GM12865 (cell line): ENCODE data around the gene INTU.

Experiments
- DNase-seq: peaks from one replicate; pipeline ENCODE4 v3.0.0; 2010; ENCODE audit warnings: low read depth
- H3K4me3 ChIP-seq: 2 replicates; pipeline ENCODE4 v1.5.1; 2011; ENCODE audit warnings: mild to moderate bottlenecking, low read depth, low read length, control low read depth
- CTCF ChIP-seq: IDR thresholded peaks from 2 replicates; pipeline ENCODE4 v1.5.1; 2011; ENCODE audit warnings: low read length, control low read depth, low read depth, inconsistent platforms; ENCODE audit not compliant: insufficient read depth; ENCODE audit errors: missing control alignments

Gene INTU

DNA sequence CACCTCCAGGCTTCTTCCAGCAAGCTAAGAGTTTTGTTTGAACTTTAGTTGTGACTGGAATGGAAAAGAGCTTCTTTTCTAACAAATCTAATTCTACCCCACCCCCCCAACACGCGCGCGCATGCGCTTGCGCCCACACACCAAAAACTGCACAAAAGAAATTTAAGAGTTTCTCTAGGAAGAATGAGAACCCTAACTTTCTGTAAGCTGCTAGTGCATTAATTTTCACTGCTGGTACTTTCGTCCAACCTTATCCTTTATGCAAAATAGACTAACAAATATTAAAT is 9.0 kb upstream of the INTU start:
- peak overlapping the region; percentile 15 for H3K4me3 ChIP-seq
- no peak for DNase-seq
- TF ChIP-seq CTCF: no peak

DNA sequence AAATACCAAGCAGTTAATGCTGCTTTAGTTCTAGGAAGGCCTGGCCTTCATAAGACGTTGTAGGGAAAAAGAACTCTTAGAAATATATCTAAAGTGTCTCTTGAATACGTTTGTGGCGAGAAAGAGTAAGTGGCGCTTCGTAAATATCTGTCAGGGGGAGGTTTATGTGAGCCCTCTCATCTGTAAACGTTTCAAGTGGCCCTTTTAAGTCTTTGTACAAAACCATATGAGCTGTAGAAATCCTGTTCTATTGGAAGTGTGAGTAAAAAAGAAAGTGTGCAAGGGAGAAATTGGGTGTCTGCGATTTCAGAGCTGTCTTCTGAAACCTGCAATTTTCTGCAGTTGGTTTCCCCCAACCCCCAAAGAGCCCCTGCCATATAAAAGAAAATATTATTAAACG is 8.6 kb upstream of the INTU start:
- peak; percentile 14 for DNase-seq
- no peak for TF ChIP-seq CTCF
- no peak overlapping the region for H3K4me3 ChIP-seq

GRCh38 chr4:127629371-127629770 is 3.4 kb upstream of the INTU start:
- no peak for TF ChIP-seq CTCF
- H3K4me3 ChIP-seq: no peak overlapping the region
- no peak for DNase-seq

GRCh38 chr4:127630152-127630551 is 2.6 kb upstream of the INTU start:
- H3K4me3 ChIP-seq: no peak overlapping the region
- no peak for DNase-seq
- TF ChIP-seq CTCF: no peak

- H3K4me3 ChIP-seq: no peak overlapping the region
- no peak for DNase-seq
- no peak for TF ChIP-seq CTCF
Observed at GRCh38 chr4:127631420-127631819, 1.3 kb upstream of the INTU start.

DNA sequence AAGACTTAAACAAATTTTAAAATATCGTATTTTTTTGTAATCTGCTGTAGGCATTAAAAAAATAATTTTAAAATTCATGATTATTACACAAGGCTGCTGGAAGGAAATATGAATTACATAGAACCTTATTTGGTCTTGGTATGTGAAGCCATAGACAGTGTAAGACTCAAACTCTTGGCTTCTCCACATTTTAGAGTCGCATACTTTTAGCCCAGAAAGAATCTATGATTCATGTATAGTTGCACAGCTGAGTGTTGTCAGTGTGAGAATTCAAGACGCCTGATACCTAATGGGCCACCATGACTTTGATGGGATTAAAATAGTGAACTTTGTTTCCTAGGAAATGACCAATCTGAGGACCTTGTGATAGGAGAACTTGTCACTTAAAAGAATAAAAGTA is 1.4 kb downstream of the INTU start:
- TF ChIP-seq CTCF: no peak
- DNase-seq: no peak
- H3K4me3 ChIP-seq: no peak overlapping the region

DNA sequence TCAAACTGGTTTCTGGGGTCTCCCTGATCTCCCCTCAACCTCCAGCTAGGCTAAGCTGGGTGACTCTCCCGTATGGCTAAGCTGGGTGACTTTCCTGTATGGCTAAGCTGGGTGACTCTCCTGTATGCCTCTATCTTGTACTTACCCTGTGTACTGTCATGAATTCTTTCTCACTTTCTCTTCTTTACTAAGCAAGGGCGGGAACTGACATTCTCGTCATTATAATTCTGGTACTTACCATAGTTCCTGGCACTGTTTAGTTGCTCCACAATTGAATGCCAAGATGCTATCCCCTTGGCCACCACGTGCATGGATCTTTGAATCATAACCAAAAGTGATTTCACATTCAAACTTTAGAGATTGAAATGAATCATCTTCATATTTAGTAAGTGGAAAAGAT is 8.8 kb downstream of the INTU start:
- DNase-seq: no peak
- H3K4me3 ChIP-seq: no peak overlapping the region
- no peak for TF ChIP-seq CTCF
